ENCODE results near the gene SAA2. TPM values are rescaled to one million over a fixed set of nuclear protein-coding genes. Genes with fewer than 3 reads are reported as not detected.

The SAA2 gene
- total RNA-seq, 4 donors from 2014 or later, result 37.2 to 515 (median 246) TPM

DNA sequence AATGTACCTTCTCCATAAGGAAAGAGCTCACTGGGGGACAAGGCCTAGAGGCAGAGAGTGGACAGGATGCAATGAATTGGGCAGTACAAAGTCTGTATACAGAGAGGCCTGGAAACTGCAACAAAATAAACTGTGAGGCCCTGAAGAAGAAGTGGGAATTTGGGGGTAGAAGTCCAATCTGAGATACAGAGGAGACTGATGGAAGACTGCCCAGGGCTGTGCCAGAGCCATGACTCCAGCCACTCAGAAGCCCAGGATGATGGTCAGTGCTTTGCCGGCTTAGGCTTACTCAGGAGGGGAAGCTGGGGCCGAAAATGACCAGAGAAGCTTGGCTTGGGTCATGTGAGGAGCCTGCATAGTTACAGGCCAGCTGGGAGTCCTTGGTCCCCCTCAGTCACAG is 17.6 kb downstream of the SAA2 start:
- TF ChIP-seq, protein P1, sequence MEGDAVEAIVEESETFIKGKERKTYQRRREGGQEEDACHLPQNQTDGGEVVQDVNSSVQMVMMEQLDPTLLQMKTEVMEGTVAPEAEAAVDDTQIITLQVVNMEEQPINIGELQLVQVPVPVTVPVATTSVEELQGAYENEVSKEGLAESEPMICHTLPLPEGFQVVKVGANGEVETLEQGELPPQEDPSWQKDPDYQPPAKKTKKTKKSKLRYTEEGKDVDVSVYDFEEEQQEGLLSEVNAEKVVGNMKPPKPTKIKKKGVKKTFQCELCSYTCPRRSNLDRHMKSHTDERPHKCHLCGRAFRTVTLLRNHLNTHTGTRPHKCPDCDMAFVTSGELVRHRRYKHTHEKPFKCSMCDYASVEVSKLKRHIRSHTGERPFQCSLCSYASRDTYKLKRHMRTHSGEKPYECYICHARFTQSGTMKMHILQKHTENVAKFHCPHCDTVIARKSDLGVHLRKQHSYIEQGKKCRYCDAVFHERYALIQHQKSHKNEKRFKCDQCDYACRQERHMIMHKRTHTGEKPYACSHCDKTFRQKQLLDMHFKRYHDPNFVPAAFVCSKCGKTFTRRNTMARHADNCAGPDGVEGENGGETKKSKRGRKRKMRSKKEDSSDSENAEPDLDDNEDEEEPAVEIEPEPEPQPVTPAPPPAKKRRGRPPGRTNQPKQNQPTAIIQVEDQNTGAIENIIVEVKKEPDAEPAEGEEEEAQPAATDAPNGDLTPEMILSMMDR (IDR thresholded peaks at IDR 0.05), result no peak
- no peak for DNase-seq (ENCODE audit: low spot score)
- no peak for ATAC-seq (ENCODE audit: low FRiP score)

DNA sequence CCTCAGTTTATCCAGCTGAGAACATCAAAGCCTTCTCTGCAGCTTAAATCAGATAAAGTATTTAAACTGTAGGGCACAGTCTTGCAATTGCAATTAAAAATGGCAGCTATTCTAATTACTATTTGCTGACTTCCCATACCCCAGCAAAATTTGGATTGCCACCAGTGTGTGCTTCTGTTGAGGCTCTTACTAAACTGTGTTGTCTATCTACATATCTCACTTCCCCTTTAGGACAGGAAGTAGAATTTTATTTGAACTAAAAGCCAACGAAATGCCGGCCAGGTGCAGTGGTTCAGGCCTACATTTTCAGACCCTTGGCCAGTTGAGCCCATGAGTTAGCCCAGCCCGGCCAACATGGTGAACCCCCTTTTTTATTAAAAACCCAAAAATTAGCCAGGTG is 19.0 kb downstream of the SAA2 start:
- TF ChIP-seq, protein P1 (IDR thresholded peaks at IDR 0.05), result no peak
- DNase-seq (ENCODE audit: low spot score) (no peak), ATAC-seq (ENCODE audit: low FRiP score) (no peak)

- TF ChIP-seq, protein P1 (IDR thresholded peaks at IDR 0.05), result no peak
- DNase-seq (ENCODE audit: low spot score), result no peak
- no peak for ATAC-seq (ENCODE audit: low FRiP score)
Observed at GRCh38 chr11:18225913-18226312, 22.6 kb downstream of the SAA2 start.

DNA sequence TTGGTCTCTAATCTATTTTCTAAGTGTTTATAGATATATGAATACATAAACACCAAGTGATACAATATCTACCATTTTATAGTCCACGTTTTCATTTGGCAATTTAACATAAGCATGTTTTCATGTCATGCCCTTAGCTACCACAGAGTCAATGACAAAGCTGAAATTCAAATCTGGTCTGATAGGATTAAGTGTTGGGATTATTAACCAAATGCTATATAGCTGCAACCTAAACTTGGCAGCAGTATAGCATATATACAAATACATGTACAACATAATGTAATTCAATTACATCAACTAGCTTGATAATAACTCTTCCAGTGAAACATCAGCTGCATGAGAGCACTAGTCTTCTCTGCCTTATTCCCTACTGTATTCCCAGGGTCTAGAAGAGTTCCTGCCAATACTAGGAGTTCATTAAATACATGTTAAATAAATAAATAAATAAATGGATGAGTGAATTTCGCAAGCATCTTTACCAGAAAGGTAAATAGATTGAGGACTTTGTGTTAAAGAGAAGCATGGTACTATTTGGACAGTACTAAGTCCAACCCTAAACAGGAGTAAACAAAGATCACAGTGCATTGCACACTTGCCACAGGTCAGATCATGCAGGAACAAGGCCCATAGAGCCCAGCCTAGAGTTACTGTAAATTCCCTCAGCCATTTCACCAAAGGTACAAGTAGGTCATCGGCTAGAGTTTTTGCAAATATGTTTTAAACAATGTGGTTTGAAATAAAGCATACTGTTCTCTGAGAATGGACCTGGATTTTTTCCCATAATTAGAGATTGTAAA is 24.7 kb downstream of the SAA2 start:
- DNase-seq (ENCODE audit: low spot score), result no peak
- no peak for ATAC-seq (ENCODE audit: low FRiP score)
- TF ChIP-seq, protein P1 (IDR thresholded peaks at IDR 0.05), result no peak

DNA sequence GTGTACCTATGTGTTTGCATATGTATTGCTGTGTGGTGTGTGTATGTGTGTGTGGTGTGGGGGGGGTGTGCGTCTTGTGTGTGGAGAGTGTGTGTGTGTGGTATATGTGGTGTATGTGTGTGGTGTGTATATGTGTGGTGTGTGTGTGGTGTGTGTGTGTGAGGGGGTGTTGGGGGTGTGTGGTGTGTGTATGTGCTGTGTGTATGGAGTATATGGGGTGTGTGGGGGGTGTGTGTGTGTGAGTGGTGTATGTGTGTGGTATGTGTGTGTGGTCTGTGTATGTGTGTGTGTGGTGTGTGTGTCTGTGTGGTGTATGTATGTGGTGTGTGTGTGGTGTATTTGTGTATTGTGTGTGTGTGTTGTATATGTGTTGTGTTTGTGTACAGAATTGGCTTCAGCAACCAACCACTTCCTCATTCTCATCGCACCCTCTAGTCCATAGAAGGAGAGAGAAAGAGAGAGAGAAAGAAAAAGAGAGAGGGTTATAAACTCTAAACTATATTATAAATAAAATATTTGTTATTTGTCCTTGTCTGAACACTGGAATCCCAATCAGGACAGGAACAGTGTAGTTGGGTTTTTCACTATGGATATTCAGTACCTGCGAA is 25.6 kb downstream of the SAA2 start:
- DNase-seq (ENCODE audit: low spot score) (no peak), ATAC-seq (ENCODE audit: low FRiP score) (no peak)
- TF ChIP-seq, protein P1 (IDR thresholded peaks at IDR 0.05), result no peak

GRCh38 chr11:18221274-18221876 is 27.1 kb downstream of the SAA2 start:
- ATAC-seq (ENCODE audit: low FRiP score), result no peak
- no peak for DNase-seq (ENCODE audit: low spot score)
- TF ChIP-seq, protein P1 (IDR thresholded peaks at IDR 0.05), result no peak

All from omental fat pad (tissue), 4 donors.